ENCODE measurements around the gene ST6GALNAC1.

DNA sequence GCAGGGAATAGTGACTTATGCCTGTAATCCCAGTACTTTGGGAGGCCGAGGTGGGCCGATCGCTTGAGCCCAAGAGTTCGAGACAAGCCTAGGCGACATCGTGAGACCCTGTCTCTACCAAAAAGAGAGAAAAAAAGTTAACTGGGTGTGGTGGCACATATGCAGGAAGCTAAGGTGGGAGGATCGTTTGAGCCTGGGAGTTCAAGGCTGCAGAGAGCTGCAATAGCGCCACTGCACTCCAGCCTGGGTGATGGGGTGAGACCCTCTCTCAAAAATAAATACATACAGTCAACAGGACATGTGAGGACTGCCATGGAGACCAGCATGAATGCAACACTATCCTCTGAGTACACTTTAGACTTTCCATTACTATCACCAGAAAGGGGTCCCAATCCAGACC is 42.5 kb downstream of the ST6GALNAC1 start:
- TF ChIP-seq, protein P1, sequence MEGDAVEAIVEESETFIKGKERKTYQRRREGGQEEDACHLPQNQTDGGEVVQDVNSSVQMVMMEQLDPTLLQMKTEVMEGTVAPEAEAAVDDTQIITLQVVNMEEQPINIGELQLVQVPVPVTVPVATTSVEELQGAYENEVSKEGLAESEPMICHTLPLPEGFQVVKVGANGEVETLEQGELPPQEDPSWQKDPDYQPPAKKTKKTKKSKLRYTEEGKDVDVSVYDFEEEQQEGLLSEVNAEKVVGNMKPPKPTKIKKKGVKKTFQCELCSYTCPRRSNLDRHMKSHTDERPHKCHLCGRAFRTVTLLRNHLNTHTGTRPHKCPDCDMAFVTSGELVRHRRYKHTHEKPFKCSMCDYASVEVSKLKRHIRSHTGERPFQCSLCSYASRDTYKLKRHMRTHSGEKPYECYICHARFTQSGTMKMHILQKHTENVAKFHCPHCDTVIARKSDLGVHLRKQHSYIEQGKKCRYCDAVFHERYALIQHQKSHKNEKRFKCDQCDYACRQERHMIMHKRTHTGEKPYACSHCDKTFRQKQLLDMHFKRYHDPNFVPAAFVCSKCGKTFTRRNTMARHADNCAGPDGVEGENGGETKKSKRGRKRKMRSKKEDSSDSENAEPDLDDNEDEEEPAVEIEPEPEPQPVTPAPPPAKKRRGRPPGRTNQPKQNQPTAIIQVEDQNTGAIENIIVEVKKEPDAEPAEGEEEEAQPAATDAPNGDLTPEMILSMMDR (IDR thresholded peaks at IDR 0.05) = no peak
- no peak for TF ChIP-seq POLR2A (IDR thresholded peaks at IDR 0.05)

Measured in thyroid gland (tissue), 4 donors.